Measurements from ENCODE around the gene ATP8A2. TPM values are rescaled to one million over a fixed set of nuclear protein-coding genes. Genes with fewer than 3 reads are reported as not detected.

Gene ATP8A2
- total and polyA plus RNA-seq, 4 donors = 0.31 to 2.7 (median 1.1) TPM

DNA sequence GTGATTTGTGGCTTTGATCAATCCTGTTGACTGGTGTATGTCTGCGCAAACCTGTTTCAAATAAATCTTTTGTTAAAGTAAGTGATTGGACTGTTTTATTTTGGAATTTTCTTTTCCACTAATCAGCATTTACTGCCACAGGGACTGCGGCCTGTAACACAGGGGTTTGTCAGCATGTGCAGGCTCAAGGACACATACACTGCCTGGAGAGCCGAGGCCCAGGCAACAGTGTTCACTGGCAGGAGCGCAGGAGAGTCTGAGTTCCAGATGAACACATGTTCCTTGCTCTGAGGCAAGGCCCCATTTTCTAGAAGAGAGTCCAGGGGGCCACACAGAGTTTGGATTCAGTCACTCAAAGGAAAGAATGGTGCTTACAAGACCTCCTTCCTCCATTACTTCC is 654.0 kb downstream of the ATP8A2 start:
- DNase-seq (no peak), ATAC-seq (ENCODE audit: insufficient read depth, low FRiP score) (no peak)
- H3K36me3 ChIP-seq (ENCODE audit: control insufficient read depth in 4 of 4, insufficient read depth in 4 of 4, low read length in 4 of 4) = peaks cover 0 to 3% (median 1%) of the 10 kb centered on the region in 4 donors
- H3K27me3 ChIP-seq (ENCODE audit: control insufficient read depth in 3 of 3, insufficient read depth in 3 of 3, low read length in 2 of 3) = no peaks in the 10 kb centered on the region
- peaks cover 4 to 36% (median 13%) of the 10 kb centered on the region in 5 donors for H3K4me1 ChIP-seq (ENCODE audit: control insufficient read depth in 5 of 5, insufficient read depth in 5 of 5, low read length in 5 of 5)
- H3K4me3 ChIP-seq = no peak overlapping the region
- TF ChIP-seq, protein P1, sequence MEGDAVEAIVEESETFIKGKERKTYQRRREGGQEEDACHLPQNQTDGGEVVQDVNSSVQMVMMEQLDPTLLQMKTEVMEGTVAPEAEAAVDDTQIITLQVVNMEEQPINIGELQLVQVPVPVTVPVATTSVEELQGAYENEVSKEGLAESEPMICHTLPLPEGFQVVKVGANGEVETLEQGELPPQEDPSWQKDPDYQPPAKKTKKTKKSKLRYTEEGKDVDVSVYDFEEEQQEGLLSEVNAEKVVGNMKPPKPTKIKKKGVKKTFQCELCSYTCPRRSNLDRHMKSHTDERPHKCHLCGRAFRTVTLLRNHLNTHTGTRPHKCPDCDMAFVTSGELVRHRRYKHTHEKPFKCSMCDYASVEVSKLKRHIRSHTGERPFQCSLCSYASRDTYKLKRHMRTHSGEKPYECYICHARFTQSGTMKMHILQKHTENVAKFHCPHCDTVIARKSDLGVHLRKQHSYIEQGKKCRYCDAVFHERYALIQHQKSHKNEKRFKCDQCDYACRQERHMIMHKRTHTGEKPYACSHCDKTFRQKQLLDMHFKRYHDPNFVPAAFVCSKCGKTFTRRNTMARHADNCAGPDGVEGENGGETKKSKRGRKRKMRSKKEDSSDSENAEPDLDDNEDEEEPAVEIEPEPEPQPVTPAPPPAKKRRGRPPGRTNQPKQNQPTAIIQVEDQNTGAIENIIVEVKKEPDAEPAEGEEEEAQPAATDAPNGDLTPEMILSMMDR (IDR thresholded peaks at IDR 0.05; ENCODE audit: control extremely low read depth, extremely low read depth) = no peak
- H3K27ac ChIP-seq (ENCODE audit: low read depth in 1 of 2, low read length in 1 of 2) = no peak overlapping the region
- WGBS, 2 donors = 91 to 95% methylated on average over 4 of the region's 4 CpGs
- H3K9ac ChIP-seq (ENCODE audit: insufficient read depth in 1 of 2, low read length in 2 of 2) = no peak overlapping the region
- peaks cover 0 to 1% (median under 1%) of the 10 kb centered on the region in 4 donors for H3K9me3 ChIP-seq (ENCODE audit: control insufficient read depth in 4 of 4, insufficient read depth in 3 of 4, low read length in 3 of 4)

DNA sequence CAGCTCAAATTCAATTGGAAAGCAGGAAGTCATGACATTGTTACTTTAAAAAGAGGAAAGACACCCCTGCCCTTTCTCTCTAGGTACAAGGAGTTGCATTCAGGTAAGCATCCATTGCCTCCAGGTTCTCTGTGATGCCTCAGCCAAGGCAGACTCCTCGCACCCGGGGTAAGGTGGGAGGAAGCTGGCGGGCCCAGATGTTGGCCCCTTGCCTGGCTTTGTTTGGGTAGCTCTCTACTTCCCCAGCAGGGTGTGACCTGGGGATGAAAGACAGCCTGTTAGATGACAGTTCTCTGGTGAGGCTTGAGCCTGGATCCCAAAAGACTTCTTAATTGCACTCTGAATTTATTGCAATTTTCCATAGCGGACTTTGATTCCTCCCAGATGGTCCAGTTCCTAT is 654.4 kb downstream of the ATP8A2 start:
- DNase-seq (peak in 1 of 3 donors; percentile 26), ATAC-seq (ENCODE audit: insufficient read depth, low FRiP score) (no peak)
- WGBS, 2 donors = 65 to 82% methylated on average over 4 of the region's 4 CpGs
- TF ChIP-seq, protein P1 (IDR thresholded peaks at IDR 0.05; ENCODE audit: control extremely low read depth, extremely low read depth) = no peak
- no peak overlapping the region for H3K27ac ChIP-seq (ENCODE audit: low read depth in 1 of 2, low read length in 1 of 2)
- H3K27me3 ChIP-seq (ENCODE audit: control insufficient read depth in 3 of 3, insufficient read depth in 3 of 3, low read length in 2 of 3) = no peaks in the 10 kb centered on the region
- H3K9me3 ChIP-seq (ENCODE audit: control insufficient read depth in 4 of 4, insufficient read depth in 3 of 4, low read length in 3 of 4) = peaks cover 0 to 2% (median under 1%) of the 10 kb centered on the region in 4 donors
- no peaks in the 10 kb centered on the region for H3K36me3 ChIP-seq (ENCODE audit: control insufficient read depth in 4 of 4, insufficient read depth in 4 of 4, low read length in 4 of 4)
- H3K4me3 ChIP-seq = no peak overlapping the region
- no peak overlapping the region for H3K9ac ChIP-seq (ENCODE audit: insufficient read depth in 1 of 2, low read length in 2 of 2)
- peaks cover 4 to 36% (median 13%) of the 10 kb centered on the region in 5 donors for H3K4me1 ChIP-seq (ENCODE audit: control insufficient read depth in 5 of 5, insufficient read depth in 5 of 5, low read length in 5 of 5)

DNA sequence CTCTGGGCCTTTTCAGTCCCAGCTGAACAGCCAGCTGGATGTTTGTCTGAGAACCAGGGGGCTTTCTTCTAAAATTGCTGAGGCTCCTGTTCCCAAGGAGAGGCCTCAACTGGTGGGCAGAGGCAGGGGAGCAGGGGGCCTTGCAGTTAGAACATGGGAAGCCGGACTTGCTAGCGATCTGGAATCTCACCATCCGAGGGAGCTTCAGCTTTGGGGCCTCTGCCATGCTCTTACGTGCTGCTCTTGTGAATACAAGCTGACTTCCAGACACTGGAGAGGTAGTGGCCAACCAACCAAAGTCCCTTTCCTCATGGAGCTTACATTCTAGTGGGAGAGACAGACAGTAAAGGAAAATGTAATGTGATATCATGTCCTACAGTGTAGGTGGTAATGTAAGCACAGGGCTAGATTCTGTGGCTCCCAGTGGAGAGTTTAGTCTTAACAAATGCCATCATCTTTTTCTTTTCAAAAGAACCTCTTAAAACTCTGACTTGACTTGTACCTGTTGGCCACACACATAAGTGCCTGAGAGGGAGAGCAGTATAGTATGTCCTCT is 657.9 kb downstream of the ATP8A2 start:
- Histone ChIP-seq H3K9ac (ENCODE audit: insufficient read depth in 1 of 2, low read length in 2 of 2) (no peak overlapping the region), H3K27ac (ENCODE audit: low read depth in 1 of 2, low read length in 1 of 2) (no peak overlapping the region), H3K9me3 (ENCODE audit: control insufficient read depth in 4 of 4, insufficient read depth in 3 of 4, low read length in 3 of 4) (peaks cover 0 to 3% (median 1%) of the 10 kb centered on the region in 4 donors), H3K36me3 (ENCODE audit: control insufficient read depth in 4 of 4, insufficient read depth in 4 of 4, low read length in 4 of 4) (no peaks in the 10 kb centered on the region), H3K4me1 (ENCODE audit: control insufficient read depth in 5 of 5, insufficient read depth in 5 of 5, low read length in 5 of 5) (peaks cover 0 to 14% (median 0%) of the 10 kb centered on the region in 5 donors), H3K4me3 (no peak overlapping the region), H3K27me3 (ENCODE audit: control insufficient read depth in 3 of 3, insufficient read depth in 3 of 3, low read length in 2 of 3) (no peaks in the 10 kb centered on the region)
- 93 to 94% methylated on average over 4 of the region's 4 CpGs for WGBS, 2 donors
- TF ChIP-seq, protein P1 (IDR thresholded peaks at IDR 0.05; ENCODE audit: control extremely low read depth, extremely low read depth) = no peak
- ATAC-seq (ENCODE audit: insufficient read depth, low FRiP score) (no peak), DNase-seq (no peak)

DNA sequence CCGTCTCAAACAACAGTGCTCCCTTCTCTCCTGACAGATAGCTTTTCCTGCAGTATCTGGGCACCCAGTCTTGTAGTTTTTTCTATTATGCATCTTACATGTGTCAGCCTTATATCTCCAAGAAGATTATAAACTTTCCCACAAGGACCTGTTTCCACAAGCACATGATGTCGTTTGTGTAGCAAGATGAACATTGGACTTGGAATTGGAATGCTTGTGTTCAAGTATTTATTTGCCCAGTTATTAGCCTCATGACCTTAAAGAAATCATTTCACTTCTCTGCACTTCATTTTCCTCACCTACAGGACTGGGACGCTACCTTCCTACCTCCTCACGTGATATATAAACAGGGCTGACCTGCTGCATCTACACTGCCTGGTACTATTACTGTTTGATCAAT is 658.6 kb downstream of the ATP8A2 start:
- DNase-seq = no peak
- Histone ChIP-seq H3K27me3 (ENCODE audit: control insufficient read depth in 3 of 3, insufficient read depth in 3 of 3, low read length in 2 of 3) (no peaks in the 10 kb centered on the region), H3K36me3 (ENCODE audit: control insufficient read depth in 4 of 4, insufficient read depth in 4 of 4, low read length in 4 of 4) (no peaks in the 10 kb centered on the region), H3K9ac (ENCODE audit: insufficient read depth in 1 of 2, low read length in 2 of 2) (no peak overlapping the region), H3K4me3 (no peak overlapping the region), H3K27ac (ENCODE audit: low read depth in 1 of 2, low read length in 1 of 2) (no peak overlapping the region), H3K9me3 (ENCODE audit: control insufficient read depth in 4 of 4, insufficient read depth in 3 of 4, low read length in 3 of 4) (peaks cover 0 to 3% (median 1%) of the 10 kb centered on the region in 4 donors), H3K4me1 (ENCODE audit: control insufficient read depth in 5 of 5, insufficient read depth in 5 of 5, low read length in 5 of 5) (peaks cover 0 to 13% (median 0%) of the 10 kb centered on the region in 5 donors)
- TF ChIP-seq, protein P1 (IDR thresholded peaks at IDR 0.05; ENCODE audit: control extremely low read depth, extremely low read depth) = no peak
- no peak for ATAC-seq (ENCODE audit: insufficient read depth, low FRiP score)
- WGBS, 2 donors = 76 to 89% methylated on average over 4 of the region's 4 CpGs
